T-helper 1 cell (primary cell): ENCODE data around the gene SNCB.

Source experiments
- DNase-seq, 5 donors: peaks; one replicate each; pipeline ENCODE4 v3.0.0-alpha.2; 2012 to 2020

Gene SNCB

GRCh38 chr5:176644294-176644693 lies 14.0 kb upstream of the SNCB start:
- DNase-seq: no peak

- DNase-seq: no peak
Measured at GRCh38 chr5:176643491-176644219, 13.3 kb upstream of the SNCB start.

- no peak for DNase-seq
Measured at GRCh38 chr5:176642675-176643490, 12.5 kb upstream of the SNCB start.

- no peak for DNase-seq
Measured at GRCh38 chr5:176640616-176641015, 10.3 kb upstream of the SNCB start.

GRCh38 chr5:176639981-176640380 lies 9.6 kb upstream of the SNCB start:
- no peak for DNase-seq

GRCh38 chr5:176639208-176639607 lies 8.9 kb upstream of the SNCB start:
- no peak for DNase-seq

- DNase-seq: no peak
Measured at GRCh38 chr5:176638437-176638836, 8.1 kb upstream of the SNCB start.

- DNase-seq: no peak
Measured at GRCh38 chr5:176637556-176637955, 7.2 kb upstream of the SNCB start.

GRCh38 chr5:176636426-176636825 lies 6.1 kb upstream of the SNCB start:
- DNase-seq: no peak

- no peak for DNase-seq
Measured at GRCh38 chr5:176633598-176633997, 3.3 kb upstream of the SNCB start.

GRCh38 chr5:176632745-176633144 lies 2.4 kb upstream of the SNCB start:
- no peak for DNase-seq

GRCh38 chr5:176631383-176632200 lies 1.3 kb upstream of the SNCB start:
- no peak for DNase-seq

GRCh38 chr5:176630681-176631222 lies 418 bp upstream of the SNCB start:
- DNase-seq: no peak

GRCh38 chr5:176629317-176629852 lies 949 bp downstream of the SNCB start:
- DNase-seq: no peak

- DNase-seq: no peak
Measured at GRCh38 chr5:176628406-176629228, 1.7 kb downstream of the SNCB start.

GRCh38 chr5:176627582-176627981 lies 2.8 kb downstream of the SNCB start:
- DNase-seq: no peak

- no peak for DNase-seq
Measured at GRCh38 chr5:176626876-176627236, 3.5 kb downstream of the SNCB start.

- DNase-seq: no peak
Measured at GRCh38 chr5:176625966-176626875, 4.1 kb downstream of the SNCB start.

- DNase-seq: no peak
Measured at GRCh38 chr5:176625512-176625911, 4.8 kb downstream of the SNCB start.

GRCh38 chr5:176624938-176625337 lies 5.4 kb downstream of the SNCB start:
- DNase-seq: no peak

- DNase-seq: no peak
Measured at GRCh38 chr5:176624142-176624541, 6.2 kb downstream of the SNCB start.
